ENCODE data around the gene CRACR2A. TPM values are rescaled to one million over a fixed set of nuclear protein-coding genes. Genes with fewer than 3 reads are reported as not detected.

The CRACR2A gene
- total and polyA plus RNA-seq, 2 of the 13 experiments (the other 11 are each of a cell fraction or from before 2014, with no cell fraction given): 0.09 to 0.20 TPM

DNA sequence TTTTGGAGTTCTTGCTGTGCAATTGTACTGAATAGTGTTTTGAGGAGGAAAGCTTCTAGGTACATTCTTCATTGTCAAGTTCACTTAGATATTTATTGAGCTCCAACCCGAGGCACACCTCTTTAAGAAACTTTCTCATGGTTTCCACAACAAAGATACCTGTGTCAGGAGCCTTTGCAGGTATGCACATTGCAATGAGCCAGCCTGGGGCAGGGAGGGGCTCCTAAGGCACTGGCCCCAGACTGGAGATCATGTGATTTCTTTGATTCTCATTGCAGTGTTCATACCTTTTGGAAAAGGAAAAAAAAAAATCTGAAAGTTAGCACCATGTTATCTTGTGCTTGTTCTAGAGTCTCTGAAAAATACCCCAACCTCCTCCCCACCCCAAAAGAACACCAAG lies 181.6 kb downstream of the CRACR2A start:
- in situ Hi-C loops (cut with HindIII; ENCODE audit: extremely low pct_ligation_motif_present, low pct_unique_long_range_greater_than_20kb): no loop called here
- CTCF ChIA-PET (ENCODE audit: low intra/inter-chr PET ratio, low total read pairs): no interaction called here
- POLR2A ChIA-PET: no interaction called here
- intact Hi-C loops (cut with micrococcal nuclease; ENCODE audit: unreplicated experiment): no loop called here
- no TSS peak for BruUV-seq (replicated peaks)
- H3K4me2 ChIP-seq (ENCODE audit: low read depth, low read length): no peak overlapping the region
- H2AFZ ChIP-seq (ENCODE audit: low read length): no peak overlapping the region
- no peaks in the 10 kb centered on the region for H4K20me1 ChIP-seq (ENCODE audit: insufficient read depth, low read length)
- no peaks in the 10 kb centered on the region for H3K4me1 ChIP-seq (ENCODE audit: insufficient read depth, low read length)
- no peaks in the 10 kb centered on the region for H3K9me3 ChIP-seq (ENCODE audit: low read length)
- TF ChIP-seq E2F1 (CRISPR knock-in tag; IDR thresholded peaks at IDR 0.05) (no peak), BATF2 (CRISPR knock-in tag; IDR thresholded peaks at IDR 0.05) (no peak), TEAD2 (CRISPR knock-in tag; IDR thresholded peaks at IDR 0.05) (no peak), MAFF (IDR thresholded peaks at IDR 0.05; ENCODE audit: low read depth, low read length) (no peak), HCFC1 (IDR thresholded peaks at IDR 0.05; ENCODE audit: low read depth, low read length) (no peak), TRIM22 (IDR thresholded peaks at IDR 0.05) (no peak), TRAFD1 (CRISPR knock-in tag; IDR thresholded peaks at IDR 0.05; ENCODE audit: borderline replicate concordance) (no peak), MYNN (CRISPR knock-in tag; IDR thresholded peaks at IDR 0.05; ENCODE audit: low read depth) (no peak), ZNF343 (CRISPR knock-in tag; IDR thresholded peaks at IDR 0.05) (no peak), PRDM10 (CRISPR knock-in tag; IDR thresholded peaks at IDR 0.05; ENCODE audit: low read depth) (no peak), SMAD9 (CRISPR knock-in tag; IDR thresholded peaks at IDR 0.05) (no peak), IRF2 (CRISPR knock-in tag; IDR thresholded peaks at IDR 0.05) (no peak), GABPA (IDR thresholded peaks at IDR 0.05; ENCODE audit: low read depth, low read length) (no peak), GABPA (CRISPR knock-in tag; IDR thresholded peaks at IDR 0.05; ENCODE audit: low read depth) (no peak), ZNF619 (CRISPR knock-in tag; IDR thresholded peaks at IDR 0.05) (no peak)
- no peak overlapping the region for H3K4me3 ChIP-seq (replicated peaks in 1 of 3; ENCODE audit: insufficient read depth in 1 of 3, low read depth in 2 of 3, low read length in 3 of 3)
- DNase-seq (ENCODE audit: low spot score): no peak
- 0% methylated on average over 1 of the region's 1 CpG for WGBS (ENCODE audit: low lambda C conversion rate)
- no peak overlapping the region for H3K9ac ChIP-seq (ENCODE audit: insufficient read depth, low read depth, low read length)
- ATAC-seq: no peak
- peaks cover 0 to 6% of the 10 kb centered on the region in 2 experiments; a peak in 1 of 5 replicates for H3K27me3 ChIP-seq (ENCODE audit: control insufficient read depth in 1 of 2, insufficient read depth in 2 of 2, low read length in 2 of 2)
- H3K27ac ChIP-seq (ENCODE audit: extremely low read length, insufficient read depth, low read length): no peak overlapping the region
- H3K36me3 ChIP-seq (replicated peaks in 1 of 2; ENCODE audit: control insufficient read depth in 1 of 2, insufficient read depth in 2 of 2, low read length in 2 of 2): no peaks in the 10 kb centered on the region
- FAIRE-seq: no peak
- no peaks in the 10 kb centered on the region for H3K79me2 ChIP-seq (ENCODE audit: insufficient read depth, low read length)

Measured in HepG2 (cell line).